NCI-H2029 (cell line): ENCODE data around the gene CKLF.
"Not testable (repeated sequence)": the region's sequence is repeated elsewhere in the genome, so short reads cannot be mapped to it uniquely, and the experiment has no call there.

Source experiments
- DNase-seq: peaks from one replicate; lab custom pipeline; 2025; lab: John Stamatoyannopoulos, UW

CKLF gene

GRCh38 chr16:66552286-66553177 lies at the start of gene CKLF:
Gene CKLF (plus strand): TSS chr16:66552576. CDS start chr16:66552716, 140 bp downstream.
- DNase-seq: peak; percentile 67

- DNase-seq: no peak
Observed at GRCh38 chr16:66503030-66503429, 49.3 kb upstream of the CKLF start.

- DNase-seq: no peak
Observed at GRCh38 chr16:66503612-66504011, 48.8 kb upstream of the CKLF start.

GRCh38 chr16:66507731-66508239 lies 44.6 kb upstream of the CKLF start:
- DNase-seq: no peak

- DNase-seq: no peak
Observed at GRCh38 chr16:66508248-66508913, 44.0 kb upstream of the CKLF start.

GRCh38 chr16:66508914-66509496 lies 43.4 kb upstream of the CKLF start:
- no peak for DNase-seq

GRCh38 chr16:66509576-66509975 lies 42.8 kb upstream of the CKLF start:
- no peak for DNase-seq

- DNase-seq: no peak
Observed at GRCh38 chr16:66510298-66510697, 42.1 kb upstream of the CKLF start.

- DNase-seq: peak; percentile 36
Observed at GRCh38 chr16:66510711-66511601, 41.4 kb upstream of the CKLF start.

- no peak for DNase-seq
Observed at GRCh38 chr16:66511602-66512271, 40.6 kb upstream of the CKLF start.

- DNase-seq: no peak
Observed at GRCh38 chr16:66512272-66513110, 39.9 kb upstream of the CKLF start.

- DNase-seq: no peak
Observed at GRCh38 chr16:66513111-66513723, 39.2 kb upstream of the CKLF start.

- DNase-seq: not testable (repeated sequence)
Observed at GRCh38 chr16:66514391-66514790, 38.0 kb upstream of the CKLF start.

GRCh38 chr16:66514980-66515595 lies 37.3 kb upstream of the CKLF start:
- DNase-seq: not testable (repeated sequence)

GRCh38 chr16:66515596-66516508 lies 36.5 kb upstream of the CKLF start:
- DNase-seq: no peak

GRCh38 chr16:66516509-66516807 lies 35.9 kb upstream of the CKLF start:
- DNase-seq: no peak

GRCh38 chr16:66516808-66517585 lies 35.4 kb upstream of the CKLF start:
- DNase-seq: peak; percentile 86
